ENCODE data around the gene OGFOD2.

OGFOD2 gene

DNA sequence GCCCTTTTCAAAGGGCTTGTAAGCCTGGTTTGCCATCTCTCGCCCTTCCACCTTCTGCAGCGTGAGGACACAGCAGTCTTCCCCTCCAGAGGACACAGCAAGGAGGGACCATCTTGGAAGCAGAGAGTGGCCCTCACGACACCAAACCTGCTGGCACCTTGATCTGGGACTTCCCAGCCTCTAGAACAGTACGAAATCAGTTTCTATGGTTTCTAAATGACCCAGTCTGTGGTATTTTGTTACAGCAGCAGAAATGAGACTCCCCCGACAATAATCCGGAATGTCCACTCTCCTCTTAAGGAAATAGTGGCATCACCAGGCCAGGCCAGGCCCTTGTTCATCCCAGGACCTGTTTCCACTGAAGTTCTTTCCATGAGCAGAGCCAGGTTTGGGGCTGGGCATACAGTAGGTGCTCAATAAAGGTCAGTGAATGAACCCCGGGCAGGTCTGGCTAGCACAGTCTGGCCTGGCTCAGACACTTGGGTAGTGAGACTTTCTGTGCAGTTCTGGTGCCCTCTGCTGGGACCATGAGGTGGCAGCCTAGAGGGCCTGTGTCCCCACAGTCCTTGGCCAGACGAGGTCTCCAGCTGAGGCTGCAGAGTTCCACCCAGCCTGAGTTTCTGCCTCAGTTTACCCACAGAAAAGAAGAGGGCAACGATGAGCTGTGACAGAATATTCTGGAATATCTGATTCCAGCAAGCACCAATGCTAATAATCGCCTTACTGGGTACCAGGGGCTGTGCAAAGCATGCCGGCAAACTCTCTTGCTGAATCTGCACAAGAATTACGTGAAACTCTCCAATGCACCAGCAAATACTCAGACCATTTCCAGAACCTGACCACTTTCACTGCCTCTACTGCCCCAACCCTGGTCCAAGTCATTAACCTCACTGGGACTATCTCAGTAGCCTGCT lies 22.8 kb upstream of the OGFOD2 start:
- peak; percentile 38 for DNase-seq

DNA sequence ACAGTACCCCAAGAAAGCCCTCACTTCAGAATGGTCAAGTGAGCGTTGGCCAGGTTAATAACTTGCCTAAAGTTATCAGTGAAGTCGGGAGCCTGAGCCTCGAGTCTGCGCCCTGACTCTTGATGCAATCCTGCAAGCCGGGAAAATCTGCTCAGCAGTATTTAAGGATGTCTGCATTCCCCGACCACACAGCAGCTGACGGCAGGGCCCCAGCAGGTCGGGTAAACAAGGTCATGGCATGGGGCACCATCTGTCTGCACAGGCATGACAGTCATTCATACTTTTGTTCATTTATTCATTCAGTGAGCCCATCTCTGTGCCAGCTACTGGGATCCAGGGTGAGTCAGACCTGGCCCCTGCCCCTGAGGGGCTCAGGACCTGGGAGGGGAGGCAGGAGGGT lies 19.9 kb upstream of the OGFOD2 start:
- no peak for DNase-seq

DNA sequence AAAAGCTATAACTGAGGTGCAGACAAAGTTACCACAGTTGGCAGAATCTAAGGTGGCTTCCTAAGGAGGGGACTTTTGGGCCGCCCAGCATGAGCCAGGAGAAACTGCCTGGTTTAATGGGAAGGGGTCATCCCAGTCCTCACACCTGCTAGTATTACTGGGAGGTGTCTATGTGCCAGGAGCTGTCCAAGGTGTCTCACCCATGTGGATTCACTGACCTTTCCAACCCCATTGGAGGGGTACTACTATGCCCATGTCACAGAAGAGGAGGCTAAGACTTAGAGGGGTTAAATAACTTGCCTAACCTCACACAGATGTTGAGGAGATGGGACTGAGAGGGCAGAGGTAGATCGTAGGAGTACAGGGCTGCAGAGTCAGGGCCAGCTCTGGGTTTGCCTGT lies 19.0 kb upstream of the OGFOD2 start:
- DNase-seq: no peak

DNA sequence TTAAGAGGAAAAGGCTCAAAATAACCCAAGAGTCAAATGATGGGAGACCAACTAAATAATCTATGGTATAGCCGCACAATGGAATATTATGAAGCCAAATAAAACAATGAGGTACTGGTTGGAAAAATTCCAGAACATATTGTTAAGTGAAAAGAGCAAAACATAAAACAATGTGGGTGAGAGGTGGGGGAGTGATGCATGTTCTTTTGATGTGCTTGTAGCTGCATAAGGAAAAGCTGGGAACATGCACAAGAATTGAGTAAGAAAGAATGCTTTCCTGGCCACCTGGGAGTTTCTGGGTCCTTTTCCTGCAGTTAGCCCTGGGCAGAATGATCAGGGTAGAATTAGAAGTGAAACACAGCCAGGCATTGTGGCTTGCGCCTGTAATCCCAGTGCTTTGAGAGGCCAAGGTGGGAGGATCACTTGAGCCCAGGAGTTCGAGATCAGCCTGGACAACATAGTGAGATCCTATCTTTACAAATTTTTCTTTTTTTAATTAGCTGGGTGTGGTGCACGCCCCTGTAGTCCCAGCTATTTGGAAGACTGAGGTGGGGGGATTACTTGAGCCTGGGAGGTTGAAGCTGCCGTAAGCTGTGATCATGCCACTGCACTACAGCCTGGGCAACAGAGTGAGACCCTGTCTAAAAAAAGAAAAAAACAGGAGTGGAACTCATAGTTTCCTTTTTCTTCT lies 16.7 kb upstream of the OGFOD2 start:
- DNase-seq: no peak

DNA sequence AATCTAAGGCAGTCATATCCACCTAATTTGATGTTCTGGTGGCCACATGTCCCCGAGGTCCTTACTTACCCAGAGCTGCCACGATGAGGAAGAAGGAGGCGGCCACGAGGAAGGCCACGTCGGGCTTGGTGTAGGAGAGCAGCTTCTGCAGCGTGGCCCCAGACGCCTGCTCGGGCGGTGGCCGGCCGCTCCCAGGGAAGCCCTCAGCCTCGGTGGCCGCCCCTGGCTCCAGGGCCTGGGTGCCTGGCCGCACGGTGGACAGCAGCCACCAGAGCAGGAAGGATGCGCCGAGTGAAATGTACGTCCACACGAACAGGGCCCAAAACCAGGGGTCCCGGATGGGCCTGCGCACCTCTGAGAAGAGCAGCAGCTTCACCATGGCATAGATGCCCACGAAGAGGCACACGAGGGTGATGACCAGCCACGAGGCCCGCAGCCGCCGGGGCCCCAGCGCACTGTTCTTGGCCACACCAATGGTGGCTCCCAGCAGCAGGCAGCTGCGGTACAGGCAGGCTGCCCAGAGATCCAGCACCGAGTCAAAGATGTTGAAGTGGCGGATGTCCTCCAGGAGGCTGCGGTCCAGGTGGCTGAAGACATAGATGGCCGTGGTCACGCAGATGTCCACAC lies 15.4 kb upstream of the OGFOD2 start:
- no peak for DNase-seq

DNA sequence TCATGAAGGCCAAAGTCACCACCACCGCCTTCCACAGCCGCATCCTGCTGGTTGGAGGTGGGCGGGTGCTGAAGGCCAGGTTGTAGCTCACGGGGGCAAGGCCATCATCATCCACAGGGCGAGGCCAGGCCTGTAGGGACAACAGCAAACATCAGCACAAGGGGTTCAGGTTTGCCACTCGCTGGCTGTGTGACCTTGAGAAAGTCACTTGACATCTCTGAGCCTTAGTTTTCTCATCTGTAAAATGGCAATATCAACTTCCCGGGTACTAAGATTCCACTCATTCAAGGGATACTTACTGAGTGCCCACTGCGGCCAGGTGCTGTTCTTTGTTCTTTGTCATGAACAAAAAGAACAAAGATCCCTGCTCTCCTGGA lies 14.9 kb upstream of the OGFOD2 start:
- no peak for DNase-seq

DNA sequence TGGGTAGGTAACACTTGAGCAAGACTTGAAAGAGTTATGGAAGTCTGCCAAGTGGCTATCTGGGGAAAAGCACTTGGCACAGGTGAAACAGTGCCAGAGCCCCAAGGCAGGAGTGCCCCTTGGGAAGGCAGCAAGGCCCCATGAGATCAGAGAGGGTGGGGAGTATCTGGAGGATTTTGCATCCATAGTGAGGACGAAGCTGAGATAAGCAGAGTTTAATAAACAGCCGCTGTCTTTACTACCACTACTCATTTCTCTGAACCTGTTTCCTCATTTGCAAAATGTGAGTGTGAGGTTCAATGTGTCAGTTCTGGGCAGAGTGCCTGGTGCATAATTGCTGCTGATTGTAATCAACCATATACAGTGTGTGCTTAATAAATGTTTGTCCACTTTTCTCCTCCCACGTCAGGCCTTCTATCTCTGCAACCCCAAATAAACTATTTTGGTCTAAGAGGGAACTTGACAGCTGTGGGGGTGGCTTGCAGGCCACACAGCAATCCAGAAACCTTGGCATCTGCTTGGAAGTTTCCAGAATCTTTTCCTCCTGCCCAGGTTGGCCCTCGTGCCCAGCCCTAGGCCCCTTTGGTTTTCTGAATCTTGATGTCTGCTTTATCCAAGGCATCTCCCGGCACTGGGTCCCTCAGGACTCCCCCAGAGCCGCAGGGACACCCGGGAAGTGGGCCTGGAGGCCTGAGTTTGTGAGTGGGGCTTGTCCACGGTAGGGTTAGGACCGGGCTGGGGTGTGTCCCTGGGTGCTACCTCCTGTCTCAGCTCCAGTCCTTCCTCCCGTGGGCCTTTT lies 13.3 kb upstream of the OGFOD2 start:
- no peak for DNase-seq

DNA sequence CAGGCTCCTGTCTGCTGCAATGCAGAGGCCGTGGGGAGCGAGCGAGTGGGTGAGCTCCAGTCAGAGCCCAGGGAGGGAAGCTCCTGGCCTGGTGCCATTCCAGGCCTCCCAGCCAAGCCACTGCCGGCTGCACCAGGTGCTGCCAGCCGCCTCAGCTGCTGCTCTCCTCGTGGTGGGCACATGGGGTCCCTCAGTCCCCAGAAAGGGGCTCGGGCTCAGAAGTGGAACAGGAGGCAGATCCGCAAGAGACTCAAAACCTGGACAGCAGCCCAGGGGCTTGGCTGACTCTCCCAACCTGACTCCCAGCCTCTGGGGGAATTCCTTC lies 11.1 kb upstream of the OGFOD2 start:
- no peak for DNase-seq

DNA sequence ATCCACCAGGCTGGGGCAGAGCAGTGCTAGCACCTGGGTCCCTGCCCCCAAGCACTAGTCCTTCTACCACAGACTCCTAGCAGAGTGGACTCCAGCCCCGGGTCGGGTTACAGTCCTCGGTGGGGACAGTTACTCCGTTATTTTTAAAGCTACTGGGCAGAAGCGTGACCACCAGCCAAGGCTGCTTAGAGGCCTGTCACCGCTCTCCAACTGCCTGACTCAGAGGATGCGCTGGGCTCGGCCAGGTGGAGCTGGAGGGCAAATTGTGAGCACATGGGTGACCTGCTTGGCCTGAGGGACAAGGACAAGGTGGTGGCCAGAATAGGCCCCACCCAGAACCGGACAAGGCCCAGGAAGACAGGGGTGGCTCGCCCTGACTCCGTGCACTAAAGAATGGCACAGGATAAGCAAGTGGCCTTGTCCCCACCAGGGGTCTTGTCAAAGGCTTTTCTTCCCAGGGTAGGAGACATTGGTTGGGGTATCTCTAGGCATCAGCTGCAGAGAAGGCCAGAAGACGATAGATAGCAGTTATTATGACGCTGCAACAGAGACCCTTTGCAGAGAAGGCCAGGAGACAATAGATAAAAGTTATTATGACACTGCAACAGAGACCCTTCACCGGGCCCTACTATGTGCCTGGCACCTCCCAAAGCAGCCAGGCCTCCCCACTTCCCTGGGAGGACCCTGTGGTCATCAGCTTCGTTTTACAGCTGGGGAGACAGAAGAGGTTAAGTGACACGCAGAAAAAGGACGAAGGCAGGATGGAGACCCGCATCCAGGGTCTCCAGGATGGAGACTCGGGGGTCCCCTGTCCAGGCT lies 10.4 kb upstream of the OGFOD2 start:
- no peak for DNase-seq

DNA sequence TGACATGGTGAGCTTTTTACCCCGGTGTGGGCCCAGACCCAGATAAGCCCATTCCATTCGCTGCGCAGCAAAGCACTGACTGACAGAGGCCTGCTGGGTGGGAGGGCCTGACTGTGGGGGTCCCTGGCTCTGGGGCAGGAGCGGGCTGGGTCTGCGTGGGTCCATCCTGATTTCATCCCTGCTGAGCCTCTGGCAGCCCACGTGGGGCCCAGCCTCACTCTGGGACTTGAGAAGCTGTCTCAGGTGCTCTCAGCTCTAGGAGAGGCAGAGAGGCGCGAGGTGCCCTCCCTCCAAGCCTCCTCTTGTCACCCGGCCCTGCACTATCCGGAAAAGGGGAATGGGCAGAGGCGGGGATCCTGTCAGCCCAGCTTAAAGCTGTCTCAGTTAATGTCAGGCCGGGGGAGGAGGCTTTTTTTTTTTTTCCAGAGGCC lies 9.7 kb upstream of the OGFOD2 start:
- no peak for DNase-seq

DNA sequence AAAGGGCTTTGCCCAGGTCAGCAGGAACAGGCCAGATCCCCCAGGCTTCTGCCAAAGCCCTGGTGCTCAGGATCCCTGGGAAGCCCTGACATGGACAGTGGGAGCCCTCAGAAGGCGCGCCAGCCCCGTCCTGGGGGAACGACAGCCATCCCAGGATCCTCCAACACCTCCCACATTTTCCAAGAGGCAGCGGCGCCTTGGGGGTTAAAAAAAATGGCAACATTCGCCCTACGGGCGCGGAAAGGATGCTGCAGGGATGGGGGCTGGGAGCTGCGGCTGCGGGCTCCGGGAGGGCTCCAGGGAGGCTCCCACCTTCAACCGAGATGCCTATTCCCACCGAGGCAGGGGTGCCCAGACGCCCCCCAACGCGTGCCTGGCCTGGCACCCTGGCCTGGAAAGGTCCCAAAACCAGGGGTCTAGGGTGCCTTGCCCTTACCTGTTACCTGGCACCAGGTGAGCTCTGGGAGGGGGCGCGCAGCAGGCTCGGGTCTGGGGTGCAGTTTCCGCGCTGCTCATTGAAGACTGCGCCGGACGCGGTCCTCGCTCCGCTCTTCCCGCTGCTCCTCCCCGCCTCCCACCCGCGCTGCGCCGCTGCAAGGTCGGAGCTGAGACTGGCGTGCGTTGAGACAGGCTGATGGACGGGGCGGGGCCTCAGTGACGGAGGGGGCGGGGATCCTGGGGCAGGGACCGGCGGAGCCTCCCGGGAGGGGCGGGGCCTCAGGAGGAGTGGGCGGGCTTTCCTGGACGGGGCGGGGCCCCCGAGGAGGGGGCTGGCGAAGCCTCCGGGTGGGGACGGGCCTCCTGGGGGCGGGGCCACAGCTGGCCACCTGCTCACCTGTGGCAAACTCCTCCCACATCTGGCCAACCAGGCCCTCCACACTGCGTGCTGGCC lies 8.9 kb upstream of the OGFOD2 start, which contains the start of gene ABCB9:
Gene ABCB9, minus strand, starts transcription at position 613 of the 892 bp plus-strand sequence. CDS start 6,228 bp downstream, outside the sequence.
- DNase-seq: no peak

DNA sequence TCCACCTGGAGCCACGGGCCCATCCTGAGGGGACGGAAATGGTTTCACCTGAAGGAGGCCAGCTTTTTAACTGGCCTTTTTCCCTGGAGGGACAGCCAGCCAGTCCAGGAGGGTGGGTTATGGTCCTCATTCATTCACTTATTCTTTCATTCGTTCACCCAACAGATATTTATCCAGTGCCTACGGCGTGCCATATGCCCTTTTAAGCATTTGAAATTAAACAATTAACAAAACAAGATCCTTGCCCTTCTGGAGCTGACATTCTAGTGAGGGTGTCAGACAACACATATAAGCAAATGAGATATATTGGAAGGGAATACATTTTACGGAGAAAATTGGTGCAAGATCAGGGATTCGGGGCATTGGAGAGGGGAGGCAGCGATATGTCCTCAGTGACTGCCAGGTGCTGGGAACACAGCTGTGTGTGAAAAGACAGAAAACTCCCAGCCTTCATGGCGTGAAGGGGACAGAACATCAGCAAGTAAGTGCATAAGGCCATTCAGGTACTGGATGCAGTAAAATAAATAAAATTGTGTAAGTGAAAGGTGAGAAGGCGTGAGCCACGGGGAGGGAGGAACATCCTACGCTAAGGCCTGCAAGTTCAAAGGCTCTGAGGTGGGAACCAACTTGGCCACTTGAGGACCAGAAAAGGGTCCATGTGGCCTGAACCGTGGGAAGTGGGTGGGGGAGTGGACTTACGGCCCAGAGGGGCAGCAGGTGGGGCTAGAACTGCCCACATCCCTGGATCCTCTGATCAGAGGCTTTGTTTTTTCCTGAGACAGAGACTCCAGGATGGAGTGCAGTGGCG lies 8.1 kb upstream of the OGFOD2 start:
- DNase-seq: no peak

DNA sequence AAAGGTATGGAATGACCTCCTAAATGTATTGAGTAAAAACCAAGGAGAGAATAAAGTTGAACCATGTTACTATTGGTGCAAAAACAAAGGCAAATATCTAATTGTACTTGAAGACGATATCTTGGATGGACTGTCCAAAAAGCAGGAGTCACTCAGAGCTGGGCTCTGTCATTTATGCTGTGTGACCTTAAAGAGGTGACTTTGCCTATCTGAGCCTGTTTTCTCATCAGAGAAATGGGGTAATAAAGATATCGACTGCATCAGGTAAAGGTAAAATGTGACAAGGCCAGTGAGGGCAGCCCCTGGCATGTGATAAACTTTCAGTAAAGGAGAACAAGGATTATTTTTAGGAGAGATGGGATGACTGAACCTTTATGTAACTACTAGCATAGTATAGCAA lies 6.9 kb upstream of the OGFOD2 start:
- DNase-seq: no peak

DNA sequence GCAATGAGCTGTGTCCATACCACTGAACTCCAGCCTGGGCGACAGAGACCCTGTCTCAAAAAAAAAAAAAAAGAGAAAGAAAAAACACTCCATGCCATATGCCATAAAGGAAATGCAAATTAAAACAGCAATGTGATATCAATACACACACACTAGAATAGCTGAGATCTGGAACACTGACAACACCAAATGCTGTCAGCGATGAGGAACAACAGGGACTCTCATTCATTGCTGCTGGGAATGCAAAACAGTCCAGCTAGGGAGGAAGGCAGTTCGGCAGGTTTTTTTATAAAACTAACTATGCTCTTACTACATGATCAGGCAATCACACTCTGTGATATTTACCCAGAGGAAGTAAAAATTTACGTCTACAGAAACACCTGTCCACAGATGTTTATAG lies 5.4 kb upstream of the OGFOD2 start:
- DNase-seq: no peak

DNA sequence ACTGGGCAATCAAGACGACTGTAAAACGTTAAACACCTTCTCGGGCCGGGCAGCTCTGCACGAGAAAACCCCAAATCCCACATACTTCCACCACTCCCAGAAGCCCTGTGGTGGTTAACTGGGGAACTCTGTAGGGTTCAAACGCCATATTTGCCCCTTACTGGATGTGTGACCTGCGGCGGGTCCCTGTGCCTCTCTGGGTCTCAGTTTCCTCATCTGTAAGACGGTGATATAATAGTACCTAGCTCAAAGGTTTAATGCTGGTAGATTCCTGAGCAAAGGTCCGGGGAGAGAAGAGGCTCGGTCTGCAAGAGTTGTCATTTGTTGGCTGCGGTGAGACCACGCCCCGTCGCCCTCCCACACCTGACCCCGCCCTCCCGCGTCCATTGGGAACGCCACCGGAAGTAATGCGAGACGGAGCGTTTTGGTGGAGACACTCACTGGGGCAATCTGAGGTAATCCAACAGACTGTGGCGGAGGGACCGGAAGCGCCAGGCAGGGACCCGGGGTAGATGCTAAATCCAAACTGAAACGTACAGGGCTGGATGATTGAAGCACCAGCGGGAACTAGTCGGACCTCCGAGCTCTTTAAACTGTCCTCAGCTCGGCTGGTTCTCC lies 661 bp upstream of the OGFOD2 start:
- DNase-seq: peak; percentile 93

DNA sequence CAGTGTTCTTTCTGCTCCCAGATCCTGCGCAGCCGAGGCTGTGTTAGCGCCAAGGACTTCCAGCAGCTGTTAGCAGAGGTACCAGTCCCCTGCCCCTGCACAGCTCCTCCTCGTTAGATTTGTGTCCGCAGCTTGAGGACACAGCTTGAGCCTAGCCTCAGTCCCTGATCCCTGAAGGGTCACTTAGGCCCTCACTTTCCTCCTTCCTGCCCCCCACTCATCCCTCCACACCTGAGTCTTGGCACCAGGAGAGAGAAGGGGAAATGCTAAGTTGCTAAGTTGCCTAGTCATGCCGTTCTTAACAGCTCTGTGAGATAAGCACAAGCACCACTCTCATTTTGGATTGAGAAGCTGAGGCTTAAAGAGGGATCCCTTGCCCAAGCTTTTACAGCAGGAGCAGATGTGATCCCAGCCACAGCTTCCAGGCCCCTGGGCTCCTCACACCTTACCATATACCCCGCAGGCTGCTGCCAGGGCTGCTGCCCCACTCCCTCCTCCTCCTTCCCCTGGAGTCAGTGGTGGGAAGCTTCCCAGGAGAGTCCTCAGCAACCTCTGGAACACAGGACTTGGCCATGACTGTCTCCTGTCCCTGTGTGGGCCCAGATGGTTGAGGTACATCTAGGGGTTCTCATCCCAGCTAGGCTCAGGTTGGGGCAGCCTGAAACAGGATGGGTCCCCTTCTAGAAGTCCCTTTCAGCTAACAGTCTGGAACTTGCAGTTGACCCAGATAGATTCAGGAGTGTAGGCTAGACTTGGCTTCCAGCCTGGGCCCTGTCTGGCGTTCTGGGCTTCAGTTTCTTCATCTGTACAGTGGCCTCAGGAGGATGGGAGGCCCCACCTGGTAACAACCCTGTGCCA lies 975 bp downstream of the OGFOD2 start:
- no peak for DNase-seq

DNA sequence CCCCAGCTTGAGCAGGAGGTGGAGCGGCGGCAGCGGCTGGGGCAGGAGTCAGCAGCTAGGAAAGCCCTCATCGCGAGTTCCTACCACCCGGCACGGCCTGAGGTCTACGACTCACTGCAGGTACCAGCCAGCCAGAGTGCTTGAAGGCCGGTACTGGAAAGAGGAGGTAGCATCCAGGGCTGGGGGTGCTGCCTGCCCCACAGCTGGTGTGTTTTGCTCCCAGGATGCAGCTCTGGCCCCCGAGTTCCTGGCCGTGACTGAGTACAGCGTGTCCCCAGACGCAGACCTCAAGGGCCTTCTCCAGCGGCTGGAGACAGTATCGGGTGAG lies 1.6 kb downstream of the OGFOD2 start:
- no peak for DNase-seq

DNA sequence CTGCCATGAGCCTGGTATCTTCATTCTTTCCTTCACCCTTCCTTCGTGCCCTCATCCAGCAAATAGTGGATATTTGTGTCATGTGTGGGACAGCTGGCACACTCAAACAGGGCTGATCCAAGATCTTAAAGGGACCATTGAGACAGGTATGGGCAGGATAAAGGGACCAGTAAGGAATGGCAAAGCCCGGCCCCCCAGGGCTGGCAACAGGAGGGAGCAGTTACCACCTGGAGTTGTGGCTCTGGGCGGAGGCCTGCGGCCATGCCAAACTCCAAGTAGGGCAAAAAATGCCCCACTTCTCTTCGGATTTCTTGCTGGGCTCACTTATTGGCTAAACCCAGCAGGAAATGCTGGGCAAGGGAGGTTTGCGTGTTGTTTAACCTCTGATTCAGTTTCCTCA lies 2.1 kb downstream of the OGFOD2 start:
- DNase-seq: no peak

All from NK-92 treated with Interleukin-12 subunit alpha and Interleukin-12 subunit beta, amount 100 ng/mL, for 24 hours (cell line).